Measurements from ENCODE around the gene SPON1.
"Not testable (repeated sequence)": the region's sequence is repeated elsewhere in the genome, so short reads cannot be mapped to it uniquely, and the experiment has no call there.

The SPON1 gene

DNA sequence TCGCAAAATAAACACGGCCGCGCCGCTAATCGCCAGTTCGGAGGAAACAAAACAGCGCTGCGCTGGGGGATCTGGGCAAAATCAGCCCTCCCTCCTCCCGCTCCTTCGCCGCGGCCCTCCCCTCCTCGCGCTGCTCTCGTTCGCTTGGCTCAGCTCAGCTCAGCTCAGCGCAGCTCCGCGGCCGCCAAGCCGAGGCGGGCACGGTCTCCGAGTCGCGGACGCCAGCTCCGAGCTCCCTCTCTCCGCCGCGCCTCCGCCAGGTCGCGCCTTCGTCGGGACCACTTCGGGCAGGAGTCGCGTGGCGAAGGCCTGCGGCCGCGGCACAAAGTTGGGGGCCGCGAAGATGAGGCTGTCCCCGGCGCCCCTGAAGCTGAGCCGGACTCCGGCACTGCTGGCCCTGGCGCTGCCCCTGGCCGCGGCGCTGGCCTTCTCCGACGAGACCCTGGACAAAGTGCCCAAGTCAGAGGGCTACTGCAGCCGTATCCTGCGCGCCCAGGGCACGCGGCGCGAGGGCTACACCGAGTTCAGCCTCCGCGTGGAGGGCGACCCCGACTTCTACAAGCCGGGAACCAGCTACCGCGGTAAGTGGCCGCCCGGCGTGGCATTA is at the start of gene SPON1:
Gene SPON1, plus strand, starts transcription at position 162 of the 607 bp plus-strand sequence. Its CDS starts 182 bp downstream, at position 344.
- Histone ChIP-seq H3K4me3 (ENCODE audit: low read depth in 1 of 5, low read length in 5 of 5) (peak within 1 kb of the TSS; percentile 51 to 79 (median 69)), H3K27ac (ENCODE audit: low read depth, low read length) (no peak within 1 kb of the TSS), H3K27me3 (ENCODE audit: control insufficient read depth in 5 of 5, insufficient read depth in 4 of 5, low read length in 5 of 5) (peaks cover 0 to 25% (median 11%) of the 10 kb centered on the region in 5 donors), H3K36me3 (ENCODE audit: control insufficient read depth in 5 of 5, insufficient read depth in 5 of 5, low read length in 5 of 5) (no peaks in the 10 kb centered on the region), H3K9ac (ENCODE audit: low read length in 5 of 5) (peak within 1 kb of the TSS in 2 of 5 donors; percentile 17 to 33), H3K4me1 (ENCODE audit: control insufficient read depth in 5 of 5, insufficient read depth in 5 of 5, low read length in 5 of 5) (peaks cover 0 to 48% (median 34%) of the 10 kb centered on the region in 5 donors), H3K9me3 (ENCODE audit: control insufficient read depth in 5 of 5, low read length in 5 of 5) (no peaks in the 10 kb centered on the region)

DNA sequence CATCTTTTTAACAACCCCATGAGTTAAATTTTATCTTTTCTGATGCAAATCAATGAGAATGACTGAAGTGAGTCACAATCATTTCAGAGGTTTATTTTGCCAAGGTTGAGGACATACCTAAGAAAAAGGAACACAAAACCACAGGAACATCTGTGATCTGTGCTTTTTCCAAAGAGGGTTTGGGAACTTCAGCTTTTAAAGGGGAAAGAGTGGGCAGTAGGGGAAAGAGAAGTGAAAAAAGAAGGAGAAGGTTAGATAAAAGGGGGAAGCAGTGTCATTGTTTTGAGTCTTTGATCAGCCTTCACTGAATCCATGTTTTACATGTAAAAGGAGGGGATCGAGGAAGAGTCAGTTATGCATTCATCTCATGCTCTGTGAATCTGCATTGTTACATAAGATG is 45.3 kb upstream of the SPON1 start:
- H3K36me3 ChIP-seq (ENCODE audit: control insufficient read depth in 5 of 5, insufficient read depth in 5 of 5, low read length in 5 of 5) = no peaks in the 10 kb centered on the region
- peaks cover 0 to 11% (median 2%) of the 10 kb centered on the region in 5 donors for H3K4me1 ChIP-seq (ENCODE audit: control insufficient read depth in 5 of 5, insufficient read depth in 5 of 5, low read length in 5 of 5)
- no peaks in the 10 kb centered on the region for H3K27me3 ChIP-seq (ENCODE audit: control insufficient read depth in 5 of 5, insufficient read depth in 4 of 5, low read length in 5 of 5)
- no peaks in the 10 kb centered on the region for H3K9me3 ChIP-seq (ENCODE audit: control insufficient read depth in 5 of 5, low read length in 5 of 5)
- no peak overlapping the region for H3K4me3 ChIP-seq (ENCODE audit: low read depth in 1 of 5, low read length in 5 of 5)
- H3K27ac ChIP-seq (ENCODE audit: low read depth, low read length) = no peak overlapping the region
- H3K9ac ChIP-seq (ENCODE audit: low read length in 5 of 5) = no peak overlapping the region

DNA sequence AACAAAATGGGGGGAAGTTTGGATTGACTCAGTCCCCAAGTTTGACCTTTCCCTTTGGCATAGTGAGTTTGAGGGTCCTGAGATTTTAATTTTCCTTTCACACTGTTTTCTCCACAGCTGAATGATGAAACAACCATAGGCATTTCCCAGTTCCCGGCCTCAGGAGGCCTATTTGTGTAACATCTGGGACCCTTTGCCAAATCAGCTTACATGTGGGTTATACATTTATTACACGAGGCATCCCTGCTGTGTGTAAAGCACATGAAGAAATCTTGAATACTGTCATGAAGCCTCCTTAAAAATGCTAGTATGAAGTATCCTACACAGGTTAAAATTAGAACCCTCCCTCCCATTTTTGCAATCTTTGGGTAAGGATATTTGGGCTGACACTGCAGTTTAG is 44.6 kb upstream of the SPON1 start:
- Histone ChIP-seq H3K9ac (ENCODE audit: low read length in 5 of 5) (no peak overlapping the region), H3K36me3 (ENCODE audit: control insufficient read depth in 5 of 5, insufficient read depth in 5 of 5, low read length in 5 of 5) (no peaks in the 10 kb centered on the region), H3K4me3 (ENCODE audit: low read depth in 1 of 5, low read length in 5 of 5) (no peak overlapping the region), H3K27me3 (ENCODE audit: control insufficient read depth in 5 of 5, insufficient read depth in 4 of 5, low read length in 5 of 5) (no peaks in the 10 kb centered on the region), H3K9me3 (ENCODE audit: control insufficient read depth in 5 of 5, low read length in 5 of 5) (no peaks in the 10 kb centered on the region), H3K27ac (ENCODE audit: low read depth, low read length) (no peak overlapping the region), H3K4me1 (ENCODE audit: control insufficient read depth in 5 of 5, insufficient read depth in 5 of 5, low read length in 5 of 5) (peaks cover 0 to 11% (median 2%) of the 10 kb centered on the region in 5 donors)

DNA sequence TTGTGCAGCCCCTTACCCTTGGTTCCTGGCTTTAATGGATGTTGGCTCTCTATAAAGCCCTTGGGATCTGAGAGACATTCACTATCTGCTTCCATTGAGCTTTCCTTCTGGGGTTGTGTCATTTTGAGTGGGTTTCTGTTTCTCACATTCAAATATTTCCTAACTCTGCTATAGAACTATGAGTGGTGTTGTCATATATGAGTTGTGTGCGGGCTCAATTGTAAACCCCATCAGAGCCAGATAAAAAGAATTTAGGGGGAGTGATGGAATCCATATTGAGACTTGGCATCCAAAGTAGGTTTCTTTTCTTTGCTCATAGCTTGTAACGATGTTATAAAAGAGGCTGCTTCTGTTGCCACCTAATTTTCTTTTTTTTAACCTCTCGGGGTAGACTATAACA is 41.8 kb upstream of the SPON1 start:
- Histone ChIP-seq H3K4me3 (ENCODE audit: low read depth in 1 of 5, low read length in 5 of 5) (no peak overlapping the region), H3K9me3 (ENCODE audit: control insufficient read depth in 5 of 5, low read length in 5 of 5) (no peaks in the 10 kb centered on the region), H3K9ac (ENCODE audit: low read length in 5 of 5) (no peak overlapping the region), H3K27ac (ENCODE audit: low read depth, low read length) (no peak overlapping the region), H3K27me3 (ENCODE audit: control insufficient read depth in 5 of 5, insufficient read depth in 4 of 5, low read length in 5 of 5) (no peaks in the 10 kb centered on the region), H3K36me3 (ENCODE audit: control insufficient read depth in 5 of 5, insufficient read depth in 5 of 5, low read length in 5 of 5) (no peaks in the 10 kb centered on the region), H3K4me1 (ENCODE audit: control insufficient read depth in 5 of 5, insufficient read depth in 5 of 5, low read length in 5 of 5) (peaks cover 2 to 16% (median 13%) of the 10 kb centered on the region in 5 donors)

DNA sequence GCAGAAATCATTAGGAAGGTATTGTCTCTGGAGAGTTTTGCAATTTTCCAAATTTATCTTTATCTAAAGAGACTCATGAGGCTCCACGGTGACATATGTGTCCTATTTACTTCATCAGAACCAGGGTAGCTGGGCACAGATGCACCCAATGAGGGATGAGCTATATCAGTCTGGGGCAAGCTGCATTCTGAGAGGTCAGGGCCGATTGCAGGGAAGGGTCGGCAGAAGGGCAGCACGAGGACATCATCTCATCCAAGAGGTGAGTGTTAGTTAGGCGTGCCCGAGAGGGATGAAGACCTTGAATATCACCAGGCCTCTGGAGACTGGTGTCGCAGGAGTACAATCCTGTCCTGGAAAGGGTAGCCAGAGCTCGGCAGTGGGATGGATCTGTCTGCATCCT is 41.0 kb upstream of the SPON1 start:
- H3K27me3 ChIP-seq (ENCODE audit: control insufficient read depth in 5 of 5, insufficient read depth in 4 of 5, low read length in 5 of 5) = no peaks in the 10 kb centered on the region
- peaks cover 2 to 18% (median 13%) of the 10 kb centered on the region in 5 donors for H3K4me1 ChIP-seq (ENCODE audit: control insufficient read depth in 5 of 5, insufficient read depth in 5 of 5, low read length in 5 of 5)
- H3K4me3 ChIP-seq (ENCODE audit: low read depth in 1 of 5, low read length in 5 of 5) = no peak overlapping the region
- H3K36me3 ChIP-seq (ENCODE audit: control insufficient read depth in 5 of 5, insufficient read depth in 5 of 5, low read length in 5 of 5) = no peaks in the 10 kb centered on the region
- no peak overlapping the region for H3K9ac ChIP-seq (ENCODE audit: low read length in 5 of 5)
- no peaks in the 10 kb centered on the region for H3K9me3 ChIP-seq (ENCODE audit: control insufficient read depth in 5 of 5, low read length in 5 of 5)
- no peak overlapping the region for H3K27ac ChIP-seq (ENCODE audit: low read depth, low read length)

DNA sequence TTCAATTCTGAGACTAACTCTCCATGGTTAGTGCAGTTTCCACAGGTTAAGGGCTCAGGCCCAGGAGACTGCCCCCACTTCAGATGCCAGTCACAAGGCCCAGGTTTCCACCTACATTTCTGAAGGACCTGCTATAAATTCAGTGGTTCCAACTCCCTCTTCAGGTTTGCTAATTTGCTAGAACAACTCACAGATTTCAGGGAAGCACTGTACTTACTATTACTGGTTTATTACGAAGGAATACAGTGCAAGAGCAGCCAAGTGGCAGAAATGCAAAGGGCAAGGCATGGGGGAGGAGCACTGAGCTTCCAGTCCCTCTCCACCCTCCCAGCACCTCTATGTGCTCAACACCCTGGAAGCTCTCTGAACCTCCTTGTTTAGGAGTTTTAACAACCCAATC is 39.3 kb upstream of the SPON1 start:
- Histone ChIP-seq H3K27ac (ENCODE audit: low read depth, low read length) (no peak overlapping the region), H3K4me1 (ENCODE audit: control insufficient read depth in 5 of 5, insufficient read depth in 5 of 5, low read length in 5 of 5) (peaks cover 2 to 17% (median 13%) of the 10 kb centered on the region in 5 donors), H3K4me3 (ENCODE audit: low read depth in 1 of 5, low read length in 5 of 5) (no peak overlapping the region), H3K27me3 (ENCODE audit: control insufficient read depth in 5 of 5, insufficient read depth in 4 of 5, low read length in 5 of 5) (no peaks in the 10 kb centered on the region), H3K9me3 (ENCODE audit: control insufficient read depth in 5 of 5, low read length in 5 of 5) (no peaks in the 10 kb centered on the region), H3K9ac (ENCODE audit: low read length in 5 of 5) (no peak overlapping the region), H3K36me3 (ENCODE audit: control insufficient read depth in 5 of 5, insufficient read depth in 5 of 5, low read length in 5 of 5) (no peaks in the 10 kb centered on the region)

DNA sequence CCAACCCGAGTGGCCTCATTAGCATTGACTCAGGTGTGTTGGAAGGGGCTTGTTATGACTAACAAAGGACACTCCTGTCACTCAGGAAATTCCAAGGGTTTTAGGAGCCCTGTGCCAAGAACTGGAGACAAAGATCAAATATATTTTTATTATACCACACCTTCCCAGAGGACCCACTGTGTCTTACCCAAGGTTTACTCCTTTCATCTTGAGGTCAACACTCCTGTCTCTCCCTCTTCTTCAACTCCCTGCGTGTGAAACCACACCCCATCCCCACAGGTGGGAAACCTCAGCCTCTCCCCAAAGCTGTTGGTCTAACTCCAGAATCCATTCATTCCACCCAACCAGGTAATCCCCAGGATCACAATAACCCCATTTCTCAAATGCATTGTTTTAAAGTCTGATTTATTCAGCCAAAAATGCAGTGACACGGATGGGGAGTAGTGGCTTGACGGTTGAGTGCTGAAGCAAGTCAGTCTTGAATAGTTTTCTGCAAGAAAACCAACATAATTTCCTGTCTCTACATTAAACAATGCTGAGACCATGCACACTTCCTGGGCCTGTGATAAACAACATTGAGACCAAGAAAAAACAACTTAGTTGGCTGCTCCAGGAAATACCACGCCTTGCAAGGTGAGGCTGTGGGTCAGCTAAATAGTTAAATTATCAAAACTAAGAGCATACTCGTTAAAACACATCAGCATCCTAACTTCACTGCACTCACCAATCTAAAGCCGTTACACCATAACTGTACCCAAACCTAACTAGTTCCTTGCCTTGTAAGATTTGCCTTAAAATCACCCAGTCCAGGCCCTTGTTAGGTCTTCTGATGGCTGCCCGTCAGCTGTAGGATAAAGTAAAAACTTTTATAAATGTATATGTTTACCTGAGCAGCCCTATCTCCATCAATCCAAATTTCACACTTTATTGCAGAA is 38.5 kb upstream of the SPON1 start:
- Histone ChIP-seq H3K4me1 (ENCODE audit: control insufficient read depth in 5 of 5, insufficient read depth in 5 of 5, low read length in 5 of 5) (peaks cover 2 to 19% (median 17%) of the 10 kb centered on the region in 5 donors), H3K27ac (ENCODE audit: low read depth, low read length) (no peak overlapping the region), H3K9ac (ENCODE audit: low read length in 5 of 5) (no peak overlapping the region), H3K27me3 (ENCODE audit: control insufficient read depth in 5 of 5, insufficient read depth in 4 of 5, low read length in 5 of 5) (no peaks in the 10 kb centered on the region), H3K36me3 (ENCODE audit: control insufficient read depth in 5 of 5, insufficient read depth in 5 of 5, low read length in 5 of 5) (no peaks in the 10 kb centered on the region), H3K4me3 (ENCODE audit: low read depth in 1 of 5, low read length in 5 of 5) (no peak overlapping the region), H3K9me3 (ENCODE audit: control insufficient read depth in 5 of 5, low read length in 5 of 5) (no peaks in the 10 kb centered on the region)

DNA sequence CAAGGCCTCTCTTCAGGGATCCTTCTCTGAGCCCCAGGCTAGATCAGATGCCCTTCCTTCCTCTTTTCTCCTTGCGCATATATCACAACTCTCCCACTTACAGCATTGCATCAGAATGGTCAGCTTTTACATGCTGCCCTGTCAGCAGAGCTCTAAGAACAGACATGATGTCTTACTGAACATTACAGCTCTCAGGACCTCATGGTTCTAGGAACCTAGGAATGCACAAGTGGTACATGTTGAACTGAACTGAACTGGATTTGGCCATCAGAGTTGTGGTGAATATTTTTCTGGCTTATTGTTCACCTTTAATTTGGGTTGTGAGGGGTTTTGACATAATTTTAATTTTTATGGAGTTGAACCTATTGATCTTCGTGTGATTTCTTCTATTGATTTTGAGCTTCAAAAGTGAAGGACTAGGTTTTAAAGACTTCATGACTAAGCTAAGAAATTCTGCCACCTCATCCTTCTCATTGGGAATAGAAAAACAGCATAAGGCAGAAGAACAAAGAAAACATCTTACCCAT is 37.7 kb upstream of the SPON1 start:
- Histone ChIP-seq H3K36me3 (ENCODE audit: control insufficient read depth in 5 of 5, insufficient read depth in 5 of 5, low read length in 5 of 5) (no peaks in the 10 kb centered on the region), H3K4me3 (ENCODE audit: low read depth in 1 of 5, low read length in 5 of 5) (no peak overlapping the region), H3K27me3 (ENCODE audit: control insufficient read depth in 5 of 5, insufficient read depth in 4 of 5, low read length in 5 of 5) (peaks cover 0 to 2% (median 0%) of the 10 kb centered on the region in 5 donors), H3K4me1 (ENCODE audit: control insufficient read depth in 5 of 5, insufficient read depth in 5 of 5, low read length in 5 of 5) (peaks cover 6 to 28% (median 26%) of the 10 kb centered on the region in 5 donors), H3K9me3 (ENCODE audit: control insufficient read depth in 5 of 5, low read length in 5 of 5) (no peaks in the 10 kb centered on the region), H3K9ac (ENCODE audit: low read length in 5 of 5) (no peak overlapping the region), H3K27ac (ENCODE audit: low read depth, low read length) (no peak overlapping the region)

DNA sequence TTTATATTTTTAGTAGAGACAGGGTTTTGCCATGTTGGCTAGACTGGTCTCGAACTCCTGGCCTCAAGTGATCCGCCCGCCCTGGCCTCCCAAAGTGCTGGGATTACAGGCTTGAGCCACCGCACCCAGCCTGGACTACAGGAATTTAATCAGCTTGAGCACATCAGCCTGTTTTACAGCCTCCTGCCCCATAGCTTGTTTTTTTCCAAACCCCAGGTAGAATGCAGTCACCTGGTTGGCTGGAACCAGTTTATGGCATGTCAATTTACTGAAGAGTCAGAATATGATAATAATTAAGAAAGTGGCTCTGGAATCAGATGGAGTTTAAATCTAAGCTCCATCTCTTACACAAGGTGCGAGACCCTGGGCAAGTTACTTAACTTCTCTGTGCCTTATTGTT is 36.2 kb upstream of the SPON1 start:
- not testable (repeated sequence) for H3K4me3 ChIP-seq (ENCODE audit: low read depth in 1 of 5, low read length in 5 of 5); H3K36me3 ChIP-seq (ENCODE audit: control insufficient read depth in 5 of 5, insufficient read depth in 5 of 5, low read length in 5 of 5); H3K9ac ChIP-seq (ENCODE audit: low read length in 5 of 5); H3K9me3 ChIP-seq (ENCODE audit: control insufficient read depth in 5 of 5, low read length in 5 of 5); H3K27ac ChIP-seq (ENCODE audit: low read depth, low read length); H3K27me3 ChIP-seq (ENCODE audit: control insufficient read depth in 5 of 5, insufficient read depth in 4 of 5, low read length in 5 of 5)
- peaks cover 6 to 30% (median 27%) of the 10 kb centered on the region in 5 donors for H3K4me1 ChIP-seq (ENCODE audit: control insufficient read depth in 5 of 5, insufficient read depth in 5 of 5, low read length in 5 of 5)

DNA sequence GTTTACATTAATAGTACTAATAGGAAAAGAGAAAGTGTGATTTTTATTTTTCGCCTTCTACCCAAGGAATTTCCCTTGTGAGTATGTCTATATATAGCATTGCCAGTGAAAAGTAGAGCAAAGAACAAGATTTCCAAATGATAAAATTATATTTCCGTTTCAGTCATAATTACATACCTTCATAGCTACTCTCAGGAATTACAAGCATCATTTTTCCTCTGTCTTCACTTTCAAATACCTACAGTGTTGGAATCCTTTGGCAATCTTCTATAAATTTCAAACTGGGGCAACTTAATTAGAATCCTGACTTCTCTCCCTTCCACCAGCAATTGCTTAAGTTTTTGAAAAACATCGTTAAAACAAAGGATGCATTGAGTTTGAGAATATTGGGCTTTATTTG is 35.5 kb upstream of the SPON1 start:
- Histone ChIP-seq H3K27me3 (ENCODE audit: control insufficient read depth in 5 of 5, insufficient read depth in 4 of 5, low read length in 5 of 5) (peaks cover 0 to 2% (median 0%) of the 10 kb centered on the region in 5 donors), H3K4me3 (ENCODE audit: low read depth in 1 of 5, low read length in 5 of 5) (no peak overlapping the region), H3K27ac (ENCODE audit: low read depth, low read length) (no peak overlapping the region), H3K4me1 (ENCODE audit: control insufficient read depth in 5 of 5, insufficient read depth in 5 of 5, low read length in 5 of 5) (peaks cover 6 to 30% (median 27%) of the 10 kb centered on the region in 5 donors), H3K9me3 (ENCODE audit: control insufficient read depth in 5 of 5, low read length in 5 of 5) (no peaks in the 10 kb centered on the region), H3K36me3 (ENCODE audit: control insufficient read depth in 5 of 5, insufficient read depth in 5 of 5, low read length in 5 of 5) (no peaks in the 10 kb centered on the region), H3K9ac (ENCODE audit: low read length in 5 of 5) (no peak overlapping the region)

Measured in subcutaneous abdominal adipose tissue (tissue), 5 donors.